Measurements from ENCODE around the gene SERGEF. TPM values are rescaled to one million over a fixed set of nuclear protein-coding genes. Genes with fewer than 3 reads are reported as not detected.

Gene SERGEF
- total and polyA plus RNA-seq, 2 of the 4 experiments (the other 2 are of a cell fraction): 12.2 to 18.1 TPM

DNA sequence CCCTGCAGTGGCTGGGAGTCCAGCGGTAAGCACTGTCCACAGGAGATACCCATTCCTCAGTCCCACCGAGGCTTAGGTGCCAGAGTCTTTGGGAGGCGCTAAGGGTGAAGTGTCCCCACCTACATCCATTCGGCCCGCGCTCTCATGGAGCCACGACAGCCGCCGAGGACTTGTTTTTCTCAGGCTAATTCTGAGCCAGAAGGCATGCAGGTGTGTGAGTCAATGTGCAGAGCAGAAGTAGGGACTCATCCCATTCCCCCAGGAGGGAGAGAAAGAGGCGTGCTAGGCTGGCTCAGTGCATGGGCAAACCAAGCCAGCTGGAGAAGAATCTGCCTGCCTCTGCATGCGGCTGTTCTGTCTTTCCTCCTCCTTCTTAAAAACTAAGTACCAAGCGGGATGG, 231.6 kb downstream of the SERGEF start:
- H3K79me1 ChIP-seq (ENCODE audit: low read depth in 1 of 2, low read length in 2 of 2): no peaks in the 10 kb centered on the region
- no peak overlapping the region for H2BK5ac ChIP-seq (ENCODE audit: low read depth, low read length, poor library complexity, severe bottlenecking)
- peaks cover 4% of the 10 kb centered on the region; the same call in 1 of the 2 replicates for H3K9me1 ChIP-seq (ENCODE audit: insufficient read depth, low read length)
- H3K4me3 ChIP-seq (ENCODE audit: insufficient read depth, low read depth, low read length): no peak overlapping the region
- TF ChIP-seq MAFK (IDR thresholded peaks at IDR 0.05; ENCODE audit: low read depth, low read length): no peak
- H3K9me3 ChIP-seq (ENCODE audit: control insufficient read depth, insufficient read depth, low read length): no peaks in the 10 kb centered on the region
- no peak overlapping the region for H2AFZ ChIP-seq (replicated peaks; ENCODE audit: low read length, poor library complexity)
- no peak overlapping the region for H3K4ac ChIP-seq (ENCODE audit: low read depth, low read length)
- BruUV-seq (replicated peaks): no TSS peak
- no CpG with 5 or more reads among the region's 12 CpGs for WGBS, 2 experiments (ENCODE audit: extremely low coverage in 2 of 2, insufficient read length in 1 of 2)
- H3K56ac ChIP-seq (ENCODE audit: extremely low read depth, insufficient read depth, low read length): no peak overlapping the region
- dilution Hi-C loops (cut with HindIII; ENCODE audit: low sequenced_read_pairs, unreplicated experiment) (no loop called here), intact Hi-C loops (cut with micrococcal nuclease) (no loop called here), in situ Hi-C loops (cut with MboI; ENCODE audit: low sequenced_read_pairs) (no loop called here)
- DNase-seq (no peak), ATAC-seq (ENCODE audit: low read depth) (no peak)
- H3K14ac ChIP-seq (replicated peaks; ENCODE audit: low read depth, low read length): no peak overlapping the region
- H3K23ac ChIP-seq (ENCODE audit: low read depth, low read length): no peak overlapping the region
- H3K18ac ChIP-seq (ENCODE audit: low read depth, low read length): no peak overlapping the region
- no peak overlapping the region for H4K91ac ChIP-seq (ENCODE audit: insufficient read depth, low read depth, low read length)
- no peak overlapping the region for H3K4me2 ChIP-seq (ENCODE audit: low read depth, low read length)
- no peaks in the 10 kb centered on the region for H3K36me3 ChIP-seq (ENCODE audit: control insufficient read depth, insufficient read depth, low read length)
- no peak overlapping the region for H3K27ac ChIP-seq (ENCODE audit: insufficient read depth, low read length)
- no peak overlapping the region for H4K5ac ChIP-seq (ENCODE audit: low read depth, low read length)
- H3K9ac ChIP-seq (ENCODE audit: low read depth, low read length): no peak overlapping the region
- H2BK120ac ChIP-seq (ENCODE audit: low read depth, low read length): no peak overlapping the region
- ChIA-PET POLR2A (ENCODE audit: unreplicated experiment) (no interaction called here), CTCF (interaction anchor here (0.9 kb wide), 1 partner anchor 162 kb away, joined by 3 read pairs; no protein-coding TSS in a partner anchor)
- no peaks in the 10 kb centered on the region; the same call in 1 of the 2 replicates for H3K27me3 ChIP-seq (ENCODE audit: control insufficient read depth, insufficient read depth, low read length)
- H2AK5ac ChIP-seq (ENCODE audit: low read depth, low read length): no peak overlapping the region
- H2AK9ac ChIP-seq (replicated peaks; ENCODE audit: low read depth, low read length, poor library complexity): no peak overlapping the region
- no peak overlapping the region for H2BK15ac ChIP-seq (ENCODE audit: low read depth, low read length)
- no peaks in the 10 kb centered on the region for H4K20me1 ChIP-seq (ENCODE audit: insufficient read depth, low read length)
- peaks cover 2% of the 10 kb centered on the region for H3K4me1 ChIP-seq (ENCODE audit: control insufficient read depth, insufficient read depth, low read length)
- H2BK20ac ChIP-seq (ENCODE audit: low read depth, low read length): no peak overlapping the region
- H4K8ac ChIP-seq (ENCODE audit: low read depth in 2 of 2, low read length in 2 of 2): no peak overlapping the region

Measured in IMR-90 (cell line).